Stomach (tissue), 4 donors: ENCODE measurements around the gene PLD5.
"Not testable (repeated sequence)": the region's sequence is repeated elsewhere in the genome, so short reads cannot be mapped to it uniquely, and the experiment has no call there.

ENCODE experiments used
- CTCF ChIP-seq, 7 experiments: fragments of 450-650 bp in 4 of 7; fragments of 200-600 bp in 3 of 7; sonication (generic) in 3 of 7; IDR thresholded peaks; one replicate each; pipeline ENCODE4 v1.5.1; 2016 to 2019; ENCODE audit warnings: antibody characterized with exemption in 7 of 7, control low read depth in 2 of 7, mild to moderate bottlenecking in 1 of 7
- POLR2A ChIP-seq, 4 donors: fragments of 450-650 bp; IDR thresholded peaks; one replicate each; pipeline ENCODE4 v1.6.1; 2016; ENCODE audit warnings: antibody characterized with exemption in 4 of 4, control low read depth in 2 of 4, mild to moderate bottlenecking in 1 of 4, moderate library complexity in 1 of 4

GRCh38 chr1:242264419-242264818 lies 260.1 kb downstream of the PLD5 start:
- TF ChIP-seq POLR2A, CTCF (IDR thresholded peaks at IDR 0.05): not testable (repeated sequence)
